Measurements from ENCODE around the gene KLF13. TPM values are rescaled to one million over a fixed set of nuclear protein-coding genes. Genes with fewer than 3 reads are reported as not detected.

Gene KLF13
- total RNA-seq, 1 experiment from 2014 or later: 22.1 TPM

- no peaks in the 10 kb centered on the region for H3K27me3 ChIP-seq (replicated peaks; ENCODE audit: insufficient read depth, low read depth, low read length, poor library complexity)
- ChIA-PET CTCF (no interaction called here), POLR2A (ENCODE audit: low non-redundant PET) (no interaction called here)
- no peaks in the 10 kb centered on the region for H3K9me3 ChIP-seq (ENCODE audit: low read depth, low read length, poor library complexity, severe bottlenecking)
- no peak for TF ChIP-seq EZH2 (IDR thresholded peaks at IDR 0.05; ENCODE audit: borderline replicate concordance, low read depth, low read length, poor library complexity, severe bottlenecking)
- TF ChIP-seq CTCF (conservative IDR thresholded peaks at IDR 0.05; ENCODE audit: low read depth, low read length): no peak
- no TSS peak for BruUV-seq (replicated peaks)
- no peak overlapping the region for H3K27ac ChIP-seq (ENCODE audit: low read depth, low read length, poor library complexity, severe bottlenecking)
- H3K4me1 ChIP-seq (ENCODE audit: insufficient read depth, low read length, poor library complexity, severe bottlenecking): no peaks in the 10 kb centered on the region
- H3K4me3 ChIP-seq (ENCODE audit: low read depth, low read length, poor library complexity, severe bottlenecking): no peak overlapping the region
- DNase-seq (ENCODE audit: low spot score): no peak
- intact Hi-C loops (cut with micrococcal nuclease; ENCODE audit: unreplicated experiment): no loop called here
- no peaks in the 10 kb centered on the region for H3K36me3 ChIP-seq (ENCODE audit: insufficient read depth, low read length, poor library complexity, severe bottlenecking)
These were observed 55.4 kb downstream of the KLF13 start for GRCh38 chr15:31381801-31382712.

- POLR2A ChIA-PET (ENCODE audit: low non-redundant PET): no interaction called here
- Histone ChIP-seq H3K9me3 (ENCODE audit: low read depth, low read length, poor library complexity, severe bottlenecking) (no peaks in the 10 kb centered on the region), H3K27ac (ENCODE audit: low read depth, low read length, poor library complexity, severe bottlenecking) (no peak overlapping the region), H3K4me1 (ENCODE audit: insufficient read depth, low read length, poor library complexity, severe bottlenecking) (no peaks in the 10 kb centered on the region), H3K4me3 (ENCODE audit: low read depth, low read length, poor library complexity, severe bottlenecking) (no peak overlapping the region), H3K36me3 (ENCODE audit: insufficient read depth, low read length, poor library complexity, severe bottlenecking) (no peaks in the 10 kb centered on the region), H3K27me3 (replicated peaks; ENCODE audit: insufficient read depth, low read depth, low read length, poor library complexity) (no peaks in the 10 kb centered on the region)
- CTCF ChIA-PET: no interaction called here
- TF ChIP-seq CTCF (conservative IDR thresholded peaks at IDR 0.05; ENCODE audit: low read depth, low read length) (no peak), EZH2 (IDR thresholded peaks at IDR 0.05; ENCODE audit: borderline replicate concordance, low read depth, low read length, poor library complexity, severe bottlenecking) (no peak)
- intact Hi-C loops (cut with micrococcal nuclease; ENCODE audit: unreplicated experiment): no loop called here
- no TSS peak for BruUV-seq (replicated peaks)
- no peak for DNase-seq (ENCODE audit: low spot score)
These were observed 56.0 kb downstream of the KLF13 start for GRCh38 chr15:31382713-31383045.

GRCh38 chr15:31383139-31383538 lies 56.5 kb downstream of the KLF13 start:
- BruUV-seq (replicated peaks): no TSS peak
- H3K27me3 ChIP-seq (replicated peaks; ENCODE audit: insufficient read depth, low read depth, low read length, poor library complexity): no peaks in the 10 kb centered on the region
- no peak overlapping the region for H3K4me3 ChIP-seq (ENCODE audit: low read depth, low read length, poor library complexity, severe bottlenecking)
- TF ChIP-seq CTCF (conservative IDR thresholded peaks at IDR 0.05; ENCODE audit: low read depth, low read length) (no peak), EZH2 (IDR thresholded peaks at IDR 0.05; ENCODE audit: borderline replicate concordance, low read depth, low read length, poor library complexity, severe bottlenecking) (no peak)
- H3K36me3 ChIP-seq (ENCODE audit: insufficient read depth, low read length, poor library complexity, severe bottlenecking): no peaks in the 10 kb centered on the region
- H3K4me1 ChIP-seq (ENCODE audit: insufficient read depth, low read length, poor library complexity, severe bottlenecking): no peaks in the 10 kb centered on the region
- CTCF ChIA-PET: no interaction called here
- POLR2A ChIA-PET (ENCODE audit: low non-redundant PET): no interaction called here
- intact Hi-C loops (cut with micrococcal nuclease; ENCODE audit: unreplicated experiment): no loop called here
- no peak overlapping the region for H3K27ac ChIP-seq (ENCODE audit: low read depth, low read length, poor library complexity, severe bottlenecking)
- DNase-seq (ENCODE audit: low spot score): no peak
- no peaks in the 10 kb centered on the region for H3K9me3 ChIP-seq (ENCODE audit: low read depth, low read length, poor library complexity, severe bottlenecking)
